GM18873 (cell line): ENCODE data around the gene PLCB4.
"Not testable (repeated sequence)": the region's sequence is repeated elsewhere in the genome, so short reads cannot be mapped to it uniquely, and the experiment has no call there.

Experiments
- ATAC-seq: cut with Tn5 transposase; IDR thresholded peaks from one replicate; pipeline ENCODE4 v1.9.1; 2021; ENCODE audit warnings: mild to moderate bottlenecking, moderate library complexity, moderate number of reproducible peaks; ENCODE audit not compliant: unreplicated experiment, low FRiP score

The PLCB4 gene

GRCh38 chr20:9068841-9069663 is at the start of gene PLCB4:
PLCB4 (plus strand) TSS chr20:9069087; CDS start chr20:9307815, 238,728 bp downstream.
- ATAC-seq = no peak

GRCh38 chr20:9019833-9020232 is 49.1 kb upstream of the PLCB4 start:
- no peak for ATAC-seq

DNA sequence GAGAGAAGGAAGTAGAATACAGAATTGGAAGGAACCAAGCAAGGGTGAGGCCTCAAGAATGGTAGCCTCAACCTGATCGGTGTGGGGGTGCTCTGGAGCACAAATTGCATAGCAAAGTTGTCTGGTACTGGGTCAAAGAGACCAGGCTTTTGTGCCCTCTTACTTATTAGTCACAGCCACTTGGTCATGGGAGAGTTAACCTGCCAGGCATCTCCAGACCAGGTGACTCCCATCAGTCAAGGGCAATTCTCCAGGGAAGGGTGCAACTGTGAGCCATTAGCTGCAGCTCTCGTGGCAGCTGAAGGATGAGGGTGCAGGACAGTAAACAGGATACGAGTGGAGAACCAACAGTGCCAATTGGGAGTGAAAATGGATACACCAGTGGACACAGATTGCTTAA is 47.7 kb upstream of the PLCB4 start:
- no peak for ATAC-seq

DNA sequence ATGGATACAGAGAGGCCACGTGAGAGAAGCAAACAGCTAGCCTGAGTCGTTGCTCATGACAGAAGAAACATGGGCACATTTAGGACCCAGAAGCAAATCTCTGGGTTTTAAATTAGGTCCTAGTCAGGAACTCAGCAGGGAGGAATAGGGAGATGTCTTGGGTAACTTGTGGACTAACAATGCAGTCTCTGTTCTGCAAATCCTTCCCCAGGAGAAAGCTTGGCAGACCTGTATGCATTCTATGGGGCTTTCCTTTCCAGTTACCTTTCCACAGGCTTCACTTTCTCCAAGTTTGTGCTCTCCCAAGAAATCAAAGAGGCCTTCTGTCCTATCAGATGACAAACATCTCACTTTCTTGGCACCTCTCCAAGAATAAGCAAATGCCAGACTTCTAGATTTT is 47.2 kb upstream of the PLCB4 start:
- no peak for ATAC-seq

- ATAC-seq = no peak
These were observed 46.5 kb upstream of the PLCB4 start for GRCh38 chr20:9022376-9022775.

DNA sequence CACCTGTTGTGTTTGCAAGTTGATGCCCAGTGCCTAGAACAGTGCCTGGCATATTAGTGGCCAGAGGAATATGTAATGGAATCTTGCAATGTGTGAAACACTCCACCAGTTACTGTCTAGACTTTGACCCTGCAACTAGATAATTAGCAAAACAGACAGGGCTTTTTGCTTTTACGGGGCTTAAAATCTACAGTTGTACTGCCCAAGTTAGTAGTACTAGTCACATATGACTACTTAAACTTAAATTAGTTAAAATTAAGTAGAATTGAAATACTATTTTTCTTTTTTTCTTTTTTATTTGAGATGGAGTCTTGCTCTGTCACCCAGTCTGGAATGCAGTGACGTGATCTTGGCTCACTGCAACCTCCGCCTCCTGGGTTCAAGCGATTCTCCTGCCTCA is 44.3 kb upstream of the PLCB4 start:
- ATAC-seq = no peak

DNA sequence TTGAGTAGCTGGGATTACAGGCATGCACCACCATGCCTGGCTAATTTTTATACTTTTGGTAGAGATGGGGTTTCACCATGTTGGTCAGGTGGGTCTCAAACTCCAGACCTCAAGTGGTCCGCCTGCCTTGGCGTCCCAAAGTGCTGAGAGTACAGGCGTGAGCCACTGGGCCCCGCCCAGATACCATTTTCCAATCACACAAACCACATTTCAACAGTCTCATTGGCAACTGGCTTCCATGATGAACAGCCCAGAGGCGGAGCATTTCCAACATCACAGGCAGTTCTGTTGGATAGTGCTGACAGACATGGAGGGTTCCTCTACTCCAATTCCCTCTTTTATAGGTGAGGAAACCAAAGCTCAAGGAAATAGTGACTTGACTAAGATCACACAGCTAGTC is 43.9 kb upstream of the PLCB4 start:
- ATAC-seq = no peak

GRCh38 chr20:9025643-9026042 is 43.2 kb upstream of the PLCB4 start:
- ATAC-seq = no peak

GRCh38 chr20:9027626-9028025 is 41.3 kb upstream of the PLCB4 start:
- ATAC-seq = no peak

DNA sequence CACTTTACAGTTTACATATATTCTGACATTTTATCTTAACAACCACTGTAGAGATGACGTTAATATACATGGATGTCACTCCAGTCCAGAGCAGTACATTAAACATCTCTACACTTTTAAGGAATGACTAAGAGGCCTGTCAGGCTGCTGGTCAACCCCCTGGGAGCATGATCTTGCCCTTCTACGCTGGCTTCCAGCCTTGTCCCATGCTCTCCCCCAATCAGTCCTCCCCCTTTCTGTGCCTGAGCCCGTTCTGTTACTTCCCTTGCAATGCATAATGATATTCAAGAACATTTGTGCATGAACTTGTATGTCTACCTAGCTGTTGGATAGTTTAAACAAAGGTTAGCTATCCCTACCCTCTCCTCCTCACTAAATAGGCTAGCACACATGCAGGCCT is 40.5 kb upstream of the PLCB4 start:
- no peak for ATAC-seq

DNA sequence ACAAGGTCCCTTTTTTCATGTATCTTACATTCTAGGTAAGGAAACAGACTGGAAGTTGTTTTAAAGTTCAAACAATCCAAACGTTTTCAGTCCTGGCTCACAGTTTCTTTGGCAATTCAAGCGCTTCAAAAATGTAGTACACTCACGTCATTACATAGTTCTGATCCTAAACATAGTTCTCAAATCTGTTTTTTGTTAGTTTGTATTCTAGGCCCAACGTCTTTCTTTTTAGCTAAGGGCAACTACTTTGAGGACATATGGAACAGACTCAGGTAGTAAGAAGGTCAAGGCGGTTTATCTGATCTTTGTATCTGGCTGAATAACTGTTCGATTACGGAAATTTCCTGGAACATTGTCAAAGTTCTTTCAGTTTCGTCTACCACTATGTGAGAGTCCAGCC is 36.9 kb upstream of the PLCB4 start:
- no peak for ATAC-seq

- ATAC-seq = no peak
These were observed 36.1 kb upstream of the PLCB4 start for GRCh38 chr20:9032758-9033157.

DNA sequence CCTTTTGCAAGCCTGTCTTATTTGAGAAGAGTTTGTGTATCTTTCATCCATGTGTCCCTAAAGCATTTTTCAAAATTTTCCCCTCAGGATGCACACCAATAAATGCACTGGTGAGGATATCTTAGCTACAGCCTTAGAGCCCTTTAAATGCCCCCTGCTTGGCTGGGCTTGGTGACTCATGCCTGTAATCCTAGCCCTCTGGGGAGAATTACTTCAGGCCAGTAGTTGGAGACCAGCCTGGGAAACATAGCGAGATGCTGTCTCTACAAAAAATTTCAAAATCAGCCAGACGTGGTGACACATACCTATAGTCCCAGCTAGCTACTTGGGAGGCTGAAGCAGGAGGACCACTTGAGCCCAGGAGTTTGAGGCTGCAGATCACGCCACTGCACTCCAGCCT is 33.8 kb upstream of the PLCB4 start:
- no peak for ATAC-seq

- ATAC-seq = no peak
These were observed 32.3 kb upstream of the PLCB4 start for GRCh38 chr20:9036593-9036992.

DNA sequence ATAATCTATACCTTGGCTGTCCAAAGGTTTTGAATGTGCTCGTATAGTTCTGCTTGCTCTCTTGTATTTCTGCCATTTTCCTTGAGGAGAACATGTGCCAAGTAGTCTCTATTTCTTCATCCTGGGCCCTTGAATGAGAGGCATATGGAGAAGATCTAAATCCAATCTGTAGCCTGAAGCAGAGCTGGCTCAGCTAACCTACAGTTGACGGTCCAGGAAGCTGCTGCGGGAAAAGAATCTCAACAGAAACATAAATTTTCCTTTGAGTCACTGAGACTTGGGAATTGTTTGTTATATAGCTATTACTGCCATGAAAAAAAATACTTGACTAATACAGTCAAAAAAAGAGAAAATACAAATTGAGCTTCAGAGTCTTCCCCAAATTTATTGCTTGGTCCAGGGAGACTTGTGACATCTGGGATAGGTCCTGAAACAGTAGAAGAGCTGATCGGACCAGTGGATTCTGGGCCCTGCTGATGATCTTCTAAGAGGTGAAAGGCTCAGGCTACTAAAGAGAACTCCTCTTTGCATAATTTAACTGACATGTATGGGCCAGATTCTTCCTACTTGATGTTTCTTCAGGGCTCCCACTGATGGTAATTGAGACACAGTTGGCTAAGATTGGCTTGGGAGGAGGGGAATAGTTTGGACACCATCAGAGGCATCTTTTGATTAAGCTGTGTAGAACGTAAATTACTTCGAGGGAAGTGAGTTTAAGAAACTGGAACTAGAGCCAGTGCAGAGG is 29.9 kb upstream of the PLCB4 start:
- no peak for ATAC-seq

DNA sequence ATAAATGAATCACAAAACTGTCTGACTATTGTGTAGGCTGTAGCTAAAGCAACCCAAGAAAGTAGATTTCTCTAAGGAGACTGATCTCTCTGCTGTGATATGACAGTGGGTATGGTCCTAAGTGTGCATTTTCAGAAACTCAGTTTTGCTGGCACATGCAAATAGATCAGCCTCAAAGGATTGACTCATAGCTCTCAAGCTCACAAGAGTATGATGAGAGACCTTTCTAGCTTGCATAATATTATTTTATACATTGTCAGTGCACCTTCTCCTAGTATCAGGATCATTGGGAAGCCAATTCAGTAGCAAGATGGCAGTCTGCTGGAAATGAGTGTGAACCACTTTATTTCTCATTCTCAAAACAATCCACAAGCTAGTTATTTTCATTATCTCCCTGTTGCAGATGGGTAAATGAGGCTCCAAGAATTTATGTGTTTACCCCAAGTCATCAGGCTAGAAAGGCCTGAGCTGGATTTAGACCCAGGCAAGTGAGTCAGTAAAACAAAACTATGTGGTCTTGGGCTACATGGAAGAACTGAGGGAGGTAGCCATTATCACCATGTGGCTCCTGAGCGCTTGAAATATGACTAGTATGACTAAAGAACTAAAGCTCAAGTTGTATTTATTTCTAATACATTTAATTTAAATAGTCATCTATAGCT is 27.9 kb upstream of the PLCB4 start:
- ATAC-seq = no peak

GRCh38 chr20:9043364-9043763 is 25.5 kb upstream of the PLCB4 start:
- ATAC-seq = no peak

DNA sequence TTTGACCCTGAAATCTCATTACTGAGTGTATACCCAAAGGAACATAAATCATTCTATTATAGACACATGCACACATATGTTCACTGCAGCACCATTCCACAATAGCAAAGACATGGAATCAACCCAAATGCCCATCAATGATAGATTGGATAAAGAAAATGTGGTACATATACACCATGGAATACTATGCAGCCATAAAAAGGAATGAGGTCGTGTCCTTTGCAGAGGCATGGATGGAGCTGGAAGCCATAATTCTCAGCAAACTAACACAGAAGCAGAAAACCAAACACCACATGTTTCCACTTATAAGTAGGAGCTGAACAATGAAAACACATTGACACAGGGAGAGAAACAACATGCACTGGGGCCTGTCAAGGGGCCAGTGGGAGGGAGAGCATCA is 21.0 kb upstream of the PLCB4 start:
- not testable (repeated sequence) for ATAC-seq

DNA sequence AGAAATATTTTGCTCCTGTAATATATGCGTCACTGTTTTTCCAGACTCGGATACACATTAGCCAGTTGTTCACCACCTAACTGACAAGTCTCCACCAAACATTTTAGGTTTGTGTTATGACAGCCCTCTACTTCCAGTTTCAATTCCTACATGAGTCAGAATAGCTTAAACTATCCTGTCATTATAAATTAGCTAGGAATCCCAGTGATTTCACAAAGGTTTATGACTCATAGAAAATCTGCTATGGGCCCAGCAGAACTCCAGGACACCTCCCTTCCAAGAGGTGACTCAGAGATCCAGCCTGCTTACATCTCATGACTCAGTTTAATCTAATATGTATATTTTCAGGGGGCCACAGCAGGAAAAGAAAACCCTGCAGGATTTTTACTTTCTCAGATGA is 17.4 kb upstream of the PLCB4 start:
- ATAC-seq = no peak

DNA sequence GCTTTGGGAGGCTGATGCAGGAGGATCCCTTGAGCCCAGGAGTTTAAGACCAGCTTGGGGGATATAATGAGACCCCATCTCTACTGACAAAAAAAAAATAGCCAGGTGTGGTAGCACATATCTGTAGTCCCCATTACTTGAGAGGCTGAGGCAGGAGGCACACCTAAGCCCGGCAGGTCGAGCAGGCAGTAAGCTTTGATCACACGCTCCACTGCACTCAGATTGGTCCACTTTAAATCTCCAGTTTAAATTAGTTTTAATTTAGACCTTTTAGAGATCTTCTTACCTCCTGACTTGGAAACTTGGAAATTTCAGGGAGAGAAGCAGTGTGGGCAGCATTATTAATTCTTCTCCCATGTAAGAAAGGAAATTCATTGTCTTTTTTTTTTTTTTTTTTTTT is 16.8 kb upstream of the PLCB4 start:
- no peak for ATAC-seq

GRCh38 chr20:9053108-9053507 is 15.8 kb upstream of the PLCB4 start:
- no peak for ATAC-seq
